NCI-H2107 (cell line): ENCODE measurements around the gene MSANTD2.

ENCODE experiments used
- DNase-seq: peaks from one replicate; lab custom pipeline; 2025; lab: John Stamatoyannopoulos, UW

The MSANTD2 gene

DNA sequence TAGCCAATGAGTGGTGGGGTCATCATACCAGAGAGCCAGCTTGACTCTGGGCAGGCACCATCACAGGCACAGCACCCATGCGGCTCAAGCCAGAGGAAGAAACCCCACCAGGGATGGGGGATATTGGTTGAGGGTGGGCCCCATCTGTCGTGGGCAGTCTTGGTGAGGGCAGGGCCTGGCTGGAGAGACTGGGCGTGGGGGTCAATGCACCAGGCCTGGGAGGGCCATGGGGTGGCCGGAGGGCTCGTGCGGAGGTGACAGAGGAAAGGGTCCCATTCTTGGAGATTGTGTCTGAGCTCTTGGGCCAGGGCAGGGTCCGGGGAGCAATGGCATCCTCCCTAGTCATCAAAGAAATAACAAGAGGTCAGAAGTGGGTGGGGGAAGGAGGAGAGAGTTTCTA lies 46.6 kb downstream of the MSANTD2 start:
- no peak for DNase-seq

DNA sequence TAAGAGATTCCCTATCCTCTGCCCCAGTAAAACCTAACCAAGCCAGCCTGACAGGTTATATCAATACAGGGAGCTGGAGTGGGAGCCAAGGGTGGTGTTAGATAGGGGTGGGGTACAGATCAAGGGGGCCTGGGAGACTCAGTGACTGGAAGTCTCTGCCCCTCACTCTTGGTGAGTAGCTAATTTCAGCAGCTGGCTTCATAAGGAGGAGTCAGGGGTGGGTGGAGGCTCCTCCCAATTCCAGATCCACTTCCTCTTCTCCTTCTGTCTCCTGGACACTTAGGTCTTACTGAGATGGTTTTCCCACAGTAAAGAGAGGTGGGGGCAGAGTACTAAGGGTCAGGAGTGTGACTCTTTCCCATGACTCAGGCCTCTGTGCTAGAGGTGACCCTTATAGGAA lies 47.0 kb downstream of the MSANTD2 start:
- no peak for DNase-seq

DNA sequence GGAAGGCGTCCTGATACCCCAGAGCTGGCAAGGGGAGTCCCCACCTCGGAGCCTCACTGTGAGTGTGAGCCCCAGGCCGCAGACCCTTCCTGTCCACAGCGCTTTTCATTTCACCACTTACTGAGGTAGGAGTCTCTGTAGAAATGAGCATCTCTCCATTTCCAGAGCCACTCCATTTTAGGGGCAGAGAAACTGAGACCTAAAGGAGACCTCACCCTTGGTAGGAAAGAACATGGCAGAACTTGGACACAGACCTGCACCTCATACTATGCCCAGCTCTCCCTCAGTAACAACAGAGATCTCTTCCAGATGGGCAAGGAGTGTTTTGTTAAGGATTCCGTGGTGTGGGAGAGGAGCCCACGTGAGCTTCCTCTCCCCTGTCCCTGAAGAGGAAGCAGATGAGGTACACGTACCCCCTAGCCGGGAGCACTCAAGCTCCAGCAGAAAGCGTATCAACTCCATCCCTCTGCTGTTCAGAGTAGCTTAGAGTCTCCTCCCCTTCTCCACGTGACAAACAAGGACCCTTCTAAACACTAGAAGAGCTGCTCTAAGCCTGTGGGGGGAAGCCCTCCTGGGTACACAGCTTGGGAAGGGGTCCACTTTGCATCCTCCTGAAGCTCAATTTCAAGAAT lies 47.6 kb downstream of the MSANTD2 start:
- no peak for DNase-seq

- DNase-seq: no peak
These were observed 48.3 kb downstream of the MSANTD2 start, which contains the start of gene VSIG2 for GRCh38 chr11:124751741-124752470. VSIG2 (minus strand) TSS chr11:124752255; CDS start chr11:124752137, 118 bp downstream.

DNA sequence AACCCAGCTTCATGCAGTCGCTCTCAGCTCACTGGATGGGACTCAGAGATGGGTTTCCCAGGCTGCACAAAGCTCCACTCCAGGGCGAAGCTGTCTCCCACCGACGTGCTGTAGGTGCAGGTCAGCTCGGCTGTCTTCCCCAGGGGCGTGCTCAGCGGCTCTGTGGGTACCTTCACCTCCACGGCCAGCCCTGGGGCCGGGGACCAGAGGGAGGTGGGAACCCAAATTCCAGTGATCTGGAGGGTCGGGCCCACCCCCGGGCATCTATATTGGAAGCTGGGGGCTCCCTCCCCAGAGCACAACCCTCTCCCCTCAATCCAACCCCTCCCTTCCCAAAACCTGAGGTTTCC lies 48.8 kb downstream of the MSANTD2 start:
- no peak for DNase-seq

DNA sequence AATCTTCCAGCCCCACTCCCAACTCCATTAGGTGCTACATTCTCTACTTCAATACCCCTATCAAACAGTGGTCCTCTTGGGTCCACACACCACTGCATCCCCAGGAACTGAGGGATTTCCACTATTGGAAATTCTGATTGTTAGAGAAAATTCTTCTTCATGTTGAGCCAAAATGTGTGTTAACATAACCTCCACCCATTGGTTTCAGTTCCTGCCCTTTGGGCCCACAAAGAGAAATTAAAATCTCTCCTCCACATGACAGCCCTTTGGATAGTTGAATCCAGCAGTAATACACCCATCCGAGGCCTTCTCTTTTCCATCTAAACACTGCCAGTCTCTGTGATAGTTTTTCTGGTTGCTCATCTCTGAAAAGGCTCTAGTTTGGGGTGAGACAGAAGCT lies 50.3 kb downstream of the MSANTD2 start:
- no peak for DNase-seq

GRCh38 chr11:124748481-124749343 lies 51.5 kb downstream of the MSANTD2 start:
- no peak for DNase-seq

- DNase-seq: no peak
These were observed 52.1 kb downstream of the MSANTD2 start for GRCh38 chr11:124748100-124748418.

DNA sequence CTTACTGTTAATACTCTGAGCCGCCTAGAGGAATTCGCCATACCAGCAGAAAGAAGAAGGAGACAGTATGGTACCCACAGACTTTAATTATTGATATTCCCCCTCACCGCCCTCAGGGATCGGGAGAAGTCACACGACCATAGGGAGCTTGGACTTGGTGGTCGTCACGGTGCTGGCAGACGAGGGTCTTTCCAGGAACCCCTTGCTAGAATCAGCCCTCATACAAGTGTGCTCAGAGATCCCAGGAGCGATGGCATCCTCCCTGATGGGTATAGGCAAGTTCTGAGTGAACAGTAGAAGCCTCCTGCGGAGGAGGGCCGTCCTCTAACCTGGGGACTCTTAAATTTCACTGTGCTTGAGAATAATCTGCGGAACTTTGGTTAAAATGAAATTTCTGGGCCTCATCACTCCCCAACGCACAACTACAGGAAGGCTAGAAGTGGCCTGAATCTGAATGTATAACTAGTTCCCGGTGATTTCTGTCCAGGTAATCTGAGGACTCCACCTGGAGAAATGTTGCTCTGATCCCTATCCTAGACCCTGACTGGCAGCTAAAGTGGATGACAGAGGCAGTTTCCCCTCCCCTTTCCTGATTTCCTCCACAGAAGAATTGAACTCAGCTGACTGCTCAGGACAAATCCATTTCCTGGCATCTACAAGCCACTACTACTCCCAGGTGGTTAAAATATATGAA lies 52.7 kb downstream of the MSANTD2 start:
- DNase-seq: no peak

GRCh38 chr11:124746621-124747243 lies 53.5 kb downstream of the MSANTD2 start:
- no peak for DNase-seq

DNA sequence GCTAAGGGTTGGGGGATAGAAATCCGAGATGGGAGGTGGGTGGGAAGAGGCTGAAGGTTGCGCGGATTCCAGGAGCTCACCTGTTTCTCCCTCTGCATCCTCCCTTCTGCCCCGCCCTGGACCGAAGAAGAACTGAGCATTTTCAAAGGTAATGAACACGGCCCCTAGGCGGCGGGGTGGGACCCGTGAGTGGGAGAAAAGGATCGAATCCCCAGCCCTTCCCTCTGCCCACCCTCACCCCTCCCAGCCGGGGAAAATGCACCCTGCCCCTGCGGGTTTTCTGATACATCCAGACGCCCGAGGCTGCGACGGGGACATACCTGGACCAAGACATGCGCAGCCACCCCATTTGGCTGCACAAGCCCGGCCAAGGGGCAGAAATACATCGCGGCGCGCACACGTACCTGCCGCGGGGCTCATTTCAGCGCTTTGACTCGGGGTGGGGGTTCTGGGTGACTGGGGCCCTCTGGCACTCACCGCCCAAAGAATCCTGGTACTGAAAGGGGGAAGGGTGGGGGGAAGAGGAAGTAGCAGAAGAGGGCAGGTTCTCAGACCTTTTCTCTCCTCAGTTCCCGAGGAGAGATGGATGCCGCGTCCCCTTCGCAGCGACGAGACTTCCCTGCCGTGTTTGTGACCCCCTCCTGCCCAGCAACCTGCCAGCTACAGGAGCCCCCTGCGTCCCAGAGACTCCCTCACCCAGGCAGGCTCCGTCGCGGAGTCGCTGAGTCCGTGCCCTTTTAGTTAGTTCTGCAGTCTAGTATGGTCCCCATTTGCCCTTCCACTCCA lies 54.2 kb downstream of the MSANTD2 start:
- DNase-seq: no peak

DNA sequence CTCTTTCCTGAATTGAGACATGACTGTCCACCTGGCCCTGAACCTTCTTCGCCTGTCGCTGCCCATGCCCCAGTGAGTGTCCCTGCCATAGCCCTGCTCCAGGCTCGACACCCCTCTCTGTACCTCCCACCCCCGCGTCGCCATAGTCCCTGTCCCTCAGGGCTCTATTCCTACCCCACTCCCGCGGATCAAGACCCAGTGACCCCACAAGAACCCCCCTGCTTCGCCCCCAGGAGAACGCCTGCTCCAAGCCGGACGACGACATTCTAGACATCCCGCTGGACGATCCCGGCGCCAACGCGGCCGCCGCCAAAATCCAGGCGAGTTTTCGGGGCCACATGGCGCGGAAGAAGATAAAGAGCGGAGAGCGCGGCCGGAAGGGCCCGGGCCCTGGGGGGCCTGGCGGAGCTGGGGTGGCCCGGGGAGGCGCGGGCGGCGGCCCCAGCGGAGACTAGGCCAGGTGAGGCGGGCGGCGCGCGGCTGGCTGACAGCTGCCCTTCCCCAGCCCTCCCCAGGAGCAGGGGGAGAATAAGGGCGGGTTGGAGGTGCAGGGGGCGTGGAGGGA lies 54.9 kb downstream of the MSANTD2 start:
- DNase-seq: no peak

GRCh38 chr11:124743050-124743449 lies 57.2 kb downstream of the MSANTD2 start:
- no peak for DNase-seq

DNA sequence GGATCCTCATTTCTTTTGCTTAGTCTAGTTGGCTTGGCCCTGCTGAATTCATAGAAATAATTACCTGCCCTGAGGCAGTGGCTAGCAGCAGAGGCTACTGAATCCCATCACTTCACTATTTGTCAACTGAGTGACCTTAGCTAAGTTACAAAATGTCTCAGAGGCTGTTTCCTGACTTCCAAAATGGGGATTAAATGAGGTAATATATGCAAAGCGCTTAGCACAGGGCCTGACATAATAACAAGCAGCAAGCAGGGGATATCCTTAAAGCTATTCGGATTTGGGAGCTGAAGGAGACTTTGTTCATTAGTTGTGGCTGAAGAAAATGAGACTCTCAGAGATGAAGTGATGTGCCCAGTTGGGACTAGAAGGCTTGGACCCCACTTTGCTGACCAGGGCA lies 57.7 kb downstream of the MSANTD2 start:
- DNase-seq: no peak

DNA sequence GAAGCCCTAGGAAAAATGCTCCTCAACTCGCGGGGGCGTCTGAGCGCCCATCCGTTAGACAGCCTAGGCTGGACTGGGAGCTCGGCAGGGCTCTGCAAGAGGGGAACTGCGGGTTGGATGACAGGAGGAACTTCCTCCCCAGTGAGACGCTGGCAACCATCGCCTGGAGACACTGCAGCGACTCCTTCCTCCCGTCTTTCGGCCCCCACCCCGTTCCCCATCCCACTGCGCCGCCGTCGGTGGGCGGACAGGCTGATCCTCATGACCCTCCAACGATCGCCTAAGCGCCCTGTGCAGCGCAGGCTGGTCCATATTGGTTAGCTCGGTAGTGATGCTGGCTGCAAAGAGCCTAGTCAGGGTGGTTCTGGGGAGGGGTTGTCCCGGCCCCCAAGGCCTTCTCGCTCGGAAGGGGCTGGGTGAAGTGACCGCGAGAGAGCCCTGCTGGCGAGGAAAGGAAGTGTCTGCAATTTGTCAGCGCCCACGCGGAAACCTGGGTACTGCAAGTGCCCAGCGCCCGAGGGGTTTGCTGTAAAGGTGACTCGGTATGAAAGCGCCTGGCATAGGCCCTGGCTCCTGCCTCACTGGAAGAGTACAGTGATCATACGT lies 59.8 kb downstream of the MSANTD2 start:
- DNase-seq: no peak

DNA sequence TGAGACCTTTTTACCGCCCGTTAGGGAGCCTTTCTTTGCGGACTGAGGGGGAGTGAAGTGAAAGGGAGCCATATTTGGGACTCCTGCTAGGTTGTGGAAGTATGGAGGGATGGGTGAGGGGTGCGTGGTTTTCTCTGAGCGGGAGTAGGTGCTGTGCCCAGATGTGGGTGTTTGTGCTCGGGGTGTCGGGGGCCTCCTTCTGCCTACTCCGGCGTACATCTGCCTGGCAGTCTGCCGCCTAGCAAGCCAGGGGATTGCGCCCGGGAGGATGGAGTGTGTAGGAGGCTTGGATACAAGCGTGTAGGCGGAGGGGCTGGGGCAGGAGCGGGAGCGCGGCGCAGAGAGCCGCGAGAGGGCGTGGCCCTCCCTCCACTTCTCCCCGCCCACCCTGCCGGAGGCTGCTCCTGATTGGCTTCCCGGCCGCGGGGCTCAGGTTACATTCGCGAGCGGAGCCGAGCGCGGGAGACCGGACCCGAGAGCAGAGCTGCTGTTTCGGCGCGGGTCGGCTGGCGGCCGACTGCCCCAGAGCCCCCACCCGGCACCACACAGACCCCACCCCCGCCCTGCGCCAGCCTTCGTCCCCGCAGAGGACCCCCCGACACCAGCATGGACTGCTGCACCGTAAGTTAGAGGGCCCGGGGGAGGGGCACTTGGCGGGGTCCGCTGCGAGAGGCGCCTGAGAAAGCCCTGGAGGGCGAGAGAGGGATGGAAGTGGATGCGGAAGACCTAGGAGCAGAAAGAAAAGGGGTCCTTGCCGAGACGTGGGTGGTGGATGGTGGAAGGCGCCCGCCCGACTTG lies 60.5 kb downstream of the MSANTD2 start, which contains the start of gene NRGN:
NRGN (plus strand) TSS at position 464 of the 798 bp plus-strand sequence; CDS start at position 607, 143 bp downstream.
- DNase-seq: no peak

DNA sequence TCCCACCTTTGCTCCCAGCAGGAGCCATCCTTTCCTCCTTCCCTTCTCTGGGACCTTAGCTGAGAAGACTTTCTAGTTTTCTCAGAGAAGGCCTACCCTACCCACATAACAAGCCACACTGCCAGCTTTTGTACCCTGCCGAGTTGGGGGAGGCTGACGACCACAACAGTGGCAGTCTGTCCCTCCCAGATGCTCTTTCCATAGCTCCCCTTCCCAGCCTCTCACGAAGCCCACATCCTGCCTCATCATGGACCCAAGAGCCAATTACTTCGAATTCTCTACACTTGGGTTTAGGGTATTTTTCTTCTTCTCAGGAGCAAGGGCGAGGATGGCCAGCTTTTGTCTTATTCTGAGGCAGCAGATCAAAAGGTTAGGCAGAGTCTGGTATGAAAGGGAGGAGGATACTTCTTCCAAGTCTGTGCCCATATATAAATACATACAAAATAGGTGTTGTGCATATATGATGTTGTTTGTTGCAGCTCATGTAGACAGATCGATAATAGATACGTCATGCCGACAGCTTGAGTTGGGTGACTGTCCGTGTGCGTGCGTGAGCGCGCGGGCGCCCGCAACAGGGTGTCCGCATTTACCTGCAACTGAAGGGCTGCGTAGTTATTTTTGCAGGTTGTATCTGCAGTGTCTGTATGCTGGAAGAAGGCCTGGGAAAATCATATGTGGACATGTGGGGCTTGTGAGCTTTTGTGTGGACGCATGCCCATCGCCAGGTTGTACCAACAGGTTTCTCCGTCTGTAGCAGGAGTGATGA lies 61.3 kb downstream of the MSANTD2 start:
- DNase-seq: no peak

DNA sequence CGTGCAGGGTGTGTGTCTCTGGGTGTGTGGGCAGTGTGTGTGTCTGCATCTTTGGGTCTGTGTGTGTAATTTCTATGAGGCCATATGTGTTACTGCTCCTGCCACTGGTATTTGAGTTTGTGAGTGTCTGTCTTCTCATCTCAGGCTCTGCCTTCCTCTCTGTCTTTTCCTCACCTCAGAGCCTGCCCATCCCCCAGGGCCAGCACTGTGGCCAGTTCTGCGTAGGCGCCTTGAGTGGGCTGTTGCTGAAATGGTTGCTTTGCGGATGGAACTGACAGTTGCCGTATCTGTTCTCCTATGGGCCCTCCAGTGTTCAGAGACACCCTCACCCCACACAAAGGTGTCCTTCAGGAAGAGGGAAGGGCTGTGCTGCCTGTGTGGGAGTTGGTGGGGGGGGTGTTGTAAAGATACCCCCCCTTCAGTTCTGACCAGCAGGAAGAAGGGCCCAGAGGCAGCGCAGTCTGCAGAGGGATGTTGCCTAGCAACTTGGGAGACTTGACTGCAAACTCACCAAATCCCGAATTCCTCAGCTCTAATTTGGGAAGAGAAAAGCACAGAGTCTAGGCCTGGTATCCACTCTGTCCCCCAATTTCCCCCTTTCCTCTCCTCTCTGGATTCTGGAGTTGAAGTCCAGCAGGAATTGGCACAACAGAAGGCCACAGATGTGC lies 62.4 kb downstream of the MSANTD2 start:
- DNase-seq: no peak
